OCI-LY7 (cell line): ENCODE measurements around the gene SLC7A11. TPM values are rescaled to one million over a fixed set of nuclear protein-coding genes. Genes with fewer than 3 reads are reported as not detected.

Source experiments
- BruUV-seq: library from RNA; stranded (reverse); fragments of 400-500 nt; replicated peaks from 2 replicates; lab custom pipeline; 2021; lab: Mats Ljungman, UMichigan
- CTCF ChIA-PET: fragments of 300-600 bp; sonication (Branson Sonifier 250); formaldehyde crosslinking; loops from one replicate; lab custom pipeline; 2022; ENCODE audit warnings: antibody characterized with exemption; ENCODE audit not compliant: unreplicated experiment; lab: Charles Lee
- POLR2A ChIA-PET: fragments of 300-600 bp; sonication (Branson Sonifier 250); formaldehyde crosslinking; loops from one replicate; lab custom pipeline; 2022; ENCODE audit warnings: antibody characterized with exemption; lab: Charles Lee
- DNase-seq: peaks from one replicate; pipeline ENCODE4 v3.0.0-alpha.2; 2015; ENCODE audit warnings: low spot score
- H2AFZ ChIP-seq: fragments of 200-600 bp; sonication (generic), shearing (Covaris generic); 2 replicates; pipeline ENCODE4 v1.6.1; 2014; ENCODE audit warnings: mild to moderate bottlenecking, antibody characterized with exemption, low read length, moderate library complexity
- H3K27ac ChIP-seq: fragments of 200-600 bp; sonication (generic); 2 replicates; pipeline ENCODE4 v1.5.1; 2014; ENCODE audit warnings: mixed run types, low read depth, mild to moderate bottlenecking, moderate library complexity, low read length, inconsistent platforms; ENCODE audit not compliant: poor library complexity, severe bottlenecking
- H3K36me3 ChIP-seq: fragments of 200-600 bp; sonication (generic); 2 replicates; pipeline ENCODE4 v1.6.1; 2014; ENCODE audit warnings: mild to moderate bottlenecking, antibody characterized with exemption, low read length, moderate library complexity, mixed read lengths; ENCODE audit not compliant: insufficient read depth
- H3K4me1 ChIP-seq: fragments of 200-600 bp; sonication (generic); 2 replicates; pipeline ENCODE4 v1.5.1; 2014; ENCODE audit warnings: mild to moderate bottlenecking, low read length; ENCODE audit not compliant: insufficient read depth, poor library complexity, severe bottlenecking
- H3K4me2 ChIP-seq: fragments of 200-600 bp; sonication (generic); 2 replicates; pipeline ENCODE4 v1.6.1; 2014; ENCODE audit warnings: mild to moderate bottlenecking, low read length
- H3K4me3 ChIP-seq: fragments of 200-600 bp; sonication (generic); 2 replicates; pipeline ENCODE4 v1.5.1; 2014; ENCODE audit warnings: mild to moderate bottlenecking, low read depth, low read length; ENCODE audit not compliant: poor library complexity, severe bottlenecking
- H3K79me2 ChIP-seq: fragments of 200-600 bp; sonication (generic); 2 replicates; pipeline ENCODE4 v1.6.1; 2016; ENCODE audit warnings: low read depth, mild to moderate bottlenecking, low read length, moderate library complexity, mixed read lengths; ENCODE audit not compliant: insufficient read depth
- H3K9me2 ChIP-seq: fragments of 200-600 bp; sonication (generic); 2 replicates; pipeline ENCODE4 v1.6.1; 2016; ENCODE audit warnings: mild to moderate bottlenecking, low read length, mixed read lengths; ENCODE audit not compliant: insufficient read depth
- H3K9me3 ChIP-seq: fragments of 200-600 bp; sonication (generic); 2 replicates; pipeline ENCODE4 v1.6.1; 2014; ENCODE audit warnings: mild to moderate bottlenecking, mixed run types, low read length, mixed read lengths
- H4K20me1 ChIP-seq: fragments of 200-600 bp; sonication (generic); 2 replicates; pipeline ENCODE4 v1.6.1; 2014; ENCODE audit warnings: mild to moderate bottlenecking, antibody characterized with exemption, low read length, moderate library complexity, mixed read lengths; ENCODE audit not compliant: insufficient read depth
- CTCF ChIP-seq: fragments of 200-600 bp; sonication (generic); conservative IDR thresholded peaks from 2 replicates; pipeline ENCODE4 v1.5.1; 2014; ENCODE audit warnings: mild to moderate bottlenecking, antibody characterized with exemption, low read length, moderate library complexity, mixed read lengths
- EZH2phosphoT487 ChIP-seq: fragments of 200-600 bp; sonication (generic); IDR thresholded peaks from 2 replicates; pipeline ENCODE4 v1.6.1; 2018; ENCODE audit warnings: low read depth, borderline replicate concordance, mild to moderate bottlenecking, mixed run types, antibody characterized with exemption, low read length, moderate library complexity, mixed read lengths
- intact Hi-C: fragments of 100-400 bp; cut with micrococcal nuclease; formaldehyde crosslinking; loops from one replicate; pipeline ENCODE4 v1.10.0; 2022; ENCODE audit not compliant: unreplicated experiment
- total RNA-seq, 2 experiments: library from RNA; depleted of rRNA in 1 of 2; stranded (reverse); fragments of >200 nt in 1 of 2; shearing (Covaris generic) in 1 of 2; gene quantifications; 2 replicates each; pipeline ENCODE4 v1.2.3, GENCODE V29; 2014 to 2022

SLC7A11 gene
- total RNA-seq, 2 experiments from 2014 or later = 5.7 to 16.7 TPM

GRCh38 chr4:138189206-138189605 lies 52.9 kb downstream of the SLC7A11 start:
- Histone ChIP-seq H3K4me1 (peaks cover 46% of the 10 kb centered on the region), H3K4me2 (peak overlapping the region; percentile 72), H3K4me3 (no peak overlapping the region), H3K9me2 (no peaks in the 10 kb centered on the region), H3K36me3 (peaks cover 11% of the 10 kb centered on the region), H3K79me2 (peaks cover 9% of the 10 kb centered on the region; the same call in 1 of the 2 replicates), H3K9me3 (no peaks in the 10 kb centered on the region), H3K27ac (peak overlapping the region; percentile 93), H4K20me1 (no peaks in the 10 kb centered on the region), H2AFZ (peak overlapping the region; percentile 77)
- BruUV-seq = no TSS peak
- POLR2A ChIA-PET = interaction anchor here (0.9 to 3.9 kb wide), 10 partner anchors 15 to 154 kb away, joined by 3 to 46 read pairs (median 4); partner anchors contain the start of gene SLC7A11
- no peak for TF ChIP-seq CTCF
- TF ChIP-seq EZH2phosphoT487 = no peak
- DNase-seq = peak; percentile 24
- intact Hi-C loops = loop anchor here (10.0 kb wide), 1 partner anchor 496 kb away; no protein-coding TSS in a partner anchor
- CTCF ChIA-PET = no interaction called here

GRCh38 chr4:138188406-138189084 lies 53.6 kb downstream of the SLC7A11 start:
- ChIA-PET CTCF (no interaction called here), POLR2A (interaction anchor here (1.0 to 2.0 kb wide), 9 partner anchors 12 to 98 kb away, joined by 3 to 11 read pairs (median 4); partner anchors contain the start of gene SLC7A11)
- Histone ChIP-seq H3K4me3 (no peak overlapping the region), H3K27ac (no peak overlapping the region), H3K36me3 (peaks cover 11% of the 10 kb centered on the region), H2AFZ (peak overlapping the region; percentile 77), H3K4me1 (peaks cover 46% of the 10 kb centered on the region), H3K9me2 (no peaks in the 10 kb centered on the region), H4K20me1 (no peaks in the 10 kb centered on the region), H3K4me2 (peak overlapping the region; percentile 72), H3K9me3 (no peaks in the 10 kb centered on the region), H3K79me2 (peaks cover 9% of the 10 kb centered on the region; the same call in 1 of the 2 replicates)
- no peak for TF ChIP-seq CTCF
- no peak for TF ChIP-seq EZH2phosphoT487
- DNase-seq = no peak
- intact Hi-C loops = loop anchor here (10.0 kb wide), 1 partner anchor 496 kb away; no protein-coding TSS in a partner anchor
- no TSS peak for BruUV-seq
